Mesenchymal stem cell (in vitro differentiated cells and primary cell): ENCODE results near the gene CDK1.

Source experiments
- DNase-seq: peaks from one replicate; pipeline ENCODE4 v3.0.0-alpha.2; 2013
- H2AFZ ChIP-seq: one replicate; pipeline ENCODE4 v1.6.1; 2013; ENCODE audit warnings: low read depth, mild to moderate bottlenecking, control low read depth, inconsistent platforms, low read length, moderate library complexity
- H2AK5ac ChIP-seq: 2 replicates; pipeline ENCODE4 v1.6.1; 2013; ENCODE audit warnings: low read length, moderate library complexity, mild to moderate bottlenecking, inconsistent platforms; ENCODE audit not compliant: severe bottlenecking
- H2BK120ac ChIP-seq: one replicate; pipeline ENCODE4 v1.6.1; 2013; ENCODE audit warnings: low read depth, mild to moderate bottlenecking, inconsistent platforms, low read length, moderate library complexity
- H2BK12ac ChIP-seq, 2 experiments: one replicate each; pipeline ENCODE4 v1.6.1; 2013; ENCODE audit warnings: inconsistent platforms in 2 of 2, low read length in 2 of 2, mild to moderate bottlenecking in 2 of 2, moderate library complexity in 2 of 2, control low read depth in 1 of 2
- H2BK15ac ChIP-seq: one replicate; pipeline ENCODE4 v1.6.1; 2013; ENCODE audit warnings: mild to moderate bottlenecking, low read depth, inconsistent platforms; ENCODE audit not compliant: poor library complexity, severe bottlenecking
- H2BK5ac ChIP-seq: 2 replicates; pipeline ENCODE4 v1.6.1; 2013; ENCODE audit warnings: low read depth, mild to moderate bottlenecking, low read length, control low read depth, inconsistent platforms; ENCODE audit not compliant: poor library complexity, severe bottlenecking
- H3K14ac ChIP-seq, 2 experiments: one replicate each; pipeline ENCODE4 v1.6.1; 2013; ENCODE audit warnings: inconsistent platforms in 2 of 2, low read length in 2 of 2, control low read depth in 1 of 2, mild to moderate bottlenecking in 1 of 2, moderate library complexity in 1 of 2
- H3K18ac ChIP-seq, 2 experiments: one replicate each; pipeline ENCODE4 v1.6.1; 2013; ENCODE audit warnings: inconsistent platforms in 2 of 2, low read length in 2 of 2, control low read depth in 1 of 2, low read depth in 1 of 2, mild to moderate bottlenecking in 1 of 2
- H3K23ac ChIP-seq, 2 experiments: one replicate each; pipeline ENCODE4 v1.6.1; 2013; ENCODE audit warnings: inconsistent platforms in 2 of 2, low read length in 2 of 2, mild to moderate bottlenecking in 2 of 2, moderate library complexity in 2 of 2, control low read depth in 1 of 2
- H3K27ac ChIP-seq: 2 replicates; pipeline ENCODE4 v1.5.1; 2013; ENCODE audit warnings: mild to moderate bottlenecking, moderate library complexity, low read length, control low read depth, inconsistent platforms; ENCODE audit not compliant: poor library complexity, severe bottlenecking
- H3K27me3 ChIP-seq, 2 experiments: 2 replicates each; pipeline versions ENCODE4 v1.6.1 to v1.7.0; 2013; ENCODE audit warnings: low read length in 2 of 2, mild to moderate bottlenecking in 2 of 2, moderate library complexity in 2 of 2, control low read depth in 1 of 2, inconsistent platforms in 1 of 2; ENCODE audit not compliant: control insufficient read depth in 1 of 2, insufficient read depth in 1 of 2
- H3K36me3 ChIP-seq, 2 experiments: 2 replicates each; pipeline versions ENCODE4 v1.6.1 to v1.7.0; 2013; ENCODE audit warnings: low read length in 2 of 2, control low read depth in 1 of 2, inconsistent platforms in 1 of 2, low read depth in 1 of 2, mild to moderate bottlenecking in 1 of 2; ENCODE audit not compliant: insufficient read depth in 2 of 2, control insufficient read depth in 1 of 2
- H3K4ac ChIP-seq, 2 experiments: one replicate each; pipeline ENCODE4 v1.6.1; 2013; ENCODE audit warnings: inconsistent platforms in 2 of 2, low read length in 2 of 2, mild to moderate bottlenecking in 2 of 2, moderate library complexity in 2 of 2, control low read depth in 1 of 2, low read depth in 1 of 2
- H3K4me1 ChIP-seq: 2 replicates; pipeline ENCODE4 v1.6.1; 2013; ENCODE audit warnings: low read depth, low read length, control low read depth; ENCODE audit not compliant: control insufficient read depth, insufficient read depth
- H3K4me2 ChIP-seq: 2 replicates; pipeline ENCODE4 v1.6.1; 2013; ENCODE audit warnings: low read length, mild to moderate bottlenecking, inconsistent platforms; ENCODE audit not compliant: poor library complexity, severe bottlenecking
- H3K4me3 ChIP-seq, 2 experiments: 2 replicates each; pipeline versions ENCODE4 v1.5.1 to v1.7.0; 2013; ENCODE audit warnings: low read length in 2 of 2, mild to moderate bottlenecking in 2 of 2, control low read depth in 1 of 2, low read depth in 1 of 2; ENCODE audit not compliant: insufficient read depth in 1 of 2
- H3K79me1 ChIP-seq: replicated peaks from 2 replicates; pipeline ENCODE4 v1.6.1; 2013; ENCODE audit warnings: mild to moderate bottlenecking, control low read depth, low read length, inconsistent platforms; ENCODE audit not compliant: poor library complexity, severe bottlenecking
- H3K9ac ChIP-seq: 2 replicates; pipeline ENCODE4 v1.7.0; 2013; ENCODE audit warnings: mild to moderate bottlenecking, low read length, moderate library complexity
- H3K9me3 ChIP-seq: 2 replicates; pipeline ENCODE4 v1.7.0; 2013; ENCODE audit warnings: mild to moderate bottlenecking, low read length; ENCODE audit not compliant: control insufficient read depth
- H4K8ac ChIP-seq: one replicate; pipeline ENCODE4 v1.6.1; 2013; ENCODE audit warnings: inconsistent platforms, mild to moderate bottlenecking, low read length, moderate library complexity
- H4K91ac ChIP-seq: one replicate; pipeline ENCODE4 v1.6.1; 2013; ENCODE audit warnings: mild to moderate bottlenecking, low read length, inconsistent platforms
- WGBS: methylation state at CpG from one replicate; pipeline ENCODE4 v1.1.7; 2013; ENCODE audit warnings: mixed read lengths; 5-methylcytosine and 5-hydroxymethylcytosine counted together

CDK1 gene

GRCh38 chr10:60734226-60734625 is 44.1 kb upstream of the CDK1 start:
- no peaks in the 10 kb centered on the region for H3K36me3 ChIP-seq
- peak overlapping the region; percentile 55 for H4K8ac ChIP-seq
- DNase-seq, result no peak
- H2AK5ac ChIP-seq, result no peak overlapping the region
- no peaks in the 10 kb centered on the region for H3K9me3 ChIP-seq
- no peak overlapping the region for H3K9ac ChIP-seq
- H2BK120ac ChIP-seq, result no peak overlapping the region
- H3K4ac ChIP-seq, result no peak overlapping the region
- no peak overlapping the region for H2BK15ac ChIP-seq
- H2BK12ac ChIP-seq, result no peak overlapping the region
- H3K27me3 ChIP-seq, result peaks cover 25 to 75% of the 10 kb centered on the region in 2 experiments
- H4K91ac ChIP-seq, result no peak overlapping the region
- H3K4me2 ChIP-seq, result no peak overlapping the region
- no peaks in the 10 kb centered on the region for H3K79me1 ChIP-seq
- H2BK5ac ChIP-seq, result no peak overlapping the region
- H3K4me1 ChIP-seq, result peaks cover 14% of the 10 kb centered on the region
- H2AFZ ChIP-seq, result no peak overlapping the region
- no peak overlapping the region for H3K14ac ChIP-seq
- H3K4me3 ChIP-seq, result no peak overlapping the region
- no peak overlapping the region for H3K27ac ChIP-seq
- H3K18ac ChIP-seq, result no peak overlapping the region
- H3K23ac ChIP-seq, result no peak overlapping the region
- 93% methylated on average over 3 of the region's 3 CpGs for whole genome bisulfite sequencing

- H3K27ac ChIP-seq, result no peak overlapping the region
- H2BK120ac ChIP-seq, result no peak overlapping the region
- H3K4me2 ChIP-seq, result no peak overlapping the region
- peaks cover 14% of the 10 kb centered on the region for H3K4me1 ChIP-seq
- peaks cover 25 to 72% of the 10 kb centered on the region in 2 experiments for H3K27me3 ChIP-seq
- no peak overlapping the region for H4K91ac ChIP-seq
- no peak overlapping the region for H3K4ac ChIP-seq
- no peak overlapping the region for H2BK15ac ChIP-seq
- no peak overlapping the region for H3K14ac ChIP-seq
- no peak overlapping the region for H2BK12ac ChIP-seq
- peak overlapping the region; percentile 24 for H4K8ac ChIP-seq
- no peak overlapping the region for H2AK5ac ChIP-seq
- DNase-seq, result no peak
- H3K9me3 ChIP-seq, result no peaks in the 10 kb centered on the region
- no peak overlapping the region for H3K9ac ChIP-seq
- no peak overlapping the region for H3K18ac ChIP-seq
- H2BK5ac ChIP-seq, result no peak overlapping the region
- WGBS, result 60% methylated on average over 1 of the region's 2 CpGs
- no peak overlapping the region for H3K4me3 ChIP-seq
- no peak overlapping the region for H2AFZ ChIP-seq
- no peaks in the 10 kb centered on the region for H3K79me1 ChIP-seq
- H3K23ac ChIP-seq, result no peak overlapping the region
- no peaks in the 10 kb centered on the region for H3K36me3 ChIP-seq
Measured at GRCh38 chr10:60735244-60735643, 43.0 kb upstream of the CDK1 start.

GRCh38 chr10:60737242-60737641 is 41.0 kb upstream of the CDK1 start:
- no peak overlapping the region for H2BK12ac ChIP-seq
- H3K27ac ChIP-seq, result no peak overlapping the region
- DNase-seq, result no peak
- no peak overlapping the region for H2BK120ac ChIP-seq
- H2BK5ac ChIP-seq, result no peak overlapping the region
- no peak overlapping the region for H3K18ac ChIP-seq
- no peaks in the 10 kb centered on the region for H3K36me3 ChIP-seq
- H3K14ac ChIP-seq, result no peak overlapping the region
- H3K27me3 ChIP-seq, result peaks cover 24 to 61% of the 10 kb centered on the region in 2 experiments
- no peak overlapping the region for H3K4me2 ChIP-seq
- no peak overlapping the region for H2AK5ac ChIP-seq
- H3K4ac ChIP-seq, result no peak overlapping the region
- no peak overlapping the region for H4K91ac ChIP-seq
- H3K79me1 ChIP-seq, result no peaks in the 10 kb centered on the region
- no peak overlapping the region for H3K9ac ChIP-seq
- no peak overlapping the region for H4K8ac ChIP-seq
- H3K4me3 ChIP-seq, result no peak overlapping the region
- no peak overlapping the region for H3K23ac ChIP-seq
- no peak overlapping the region for H2BK15ac ChIP-seq
- peaks cover 14% of the 10 kb centered on the region for H3K4me1 ChIP-seq
- 94% methylated on average over 4 of the region's 5 CpGs for WGBS
- H2AFZ ChIP-seq, result no peak overlapping the region
- no peaks in the 10 kb centered on the region for H3K9me3 ChIP-seq

- Histone ChIP-seq H2BK15ac (no peak overlapping the region), H3K9ac (no peak overlapping the region), H2AFZ (no peak overlapping the region), H3K9me3 (no peaks in the 10 kb centered on the region), H3K27me3 (peaks cover 17 to 44% of the 10 kb centered on the region in 2 experiments), H3K23ac (no peak overlapping the region), H3K4me3 (no peak overlapping the region), H3K79me1 (no peaks in the 10 kb centered on the region), H2BK5ac (no peak overlapping the region), H3K14ac (no peak overlapping the region), H2BK12ac (no peak overlapping the region), H2BK120ac (no peak overlapping the region), H4K8ac (no peak overlapping the region), H3K27ac (no peak overlapping the region), H3K4me2 (no peak overlapping the region), H3K4me1 (peaks cover 1% of the 10 kb centered on the region), H3K18ac (no peak overlapping the region), H3K4ac (no peak overlapping the region), H4K91ac (no peak overlapping the region), H2AK5ac (no peak overlapping the region), H3K36me3 (no peaks in the 10 kb centered on the region)
- DNase-seq, result peak; percentile 56
Measured at GRCh38 chr10:60739558-60739957, 38.7 kb upstream of the CDK1 start.
